ENCODE measurements around the gene E2F2. TPM values are rescaled to one million over a fixed set of nuclear protein-coding genes. Genes with fewer than 3 reads are reported as not detected.
"Not testable (repeated sequence)": the region's sequence is repeated elsewhere in the genome, so short reads cannot be mapped to it uniquely, and the experiment has no call there.

E2F2 gene
- total and polyA plus RNA-seq, 7 experiments from 2014 or later: 0.14 to 65.7 (median 2.5) TPM; not detected in 3

GRCh38 chr1:23492776-23493175, 38.3 kb downstream of the E2F2 start:
- H3K27me3 Mint-ChIP-seq: peaks cover 0 to 39% (median 4%) of the 10 kb centered on the region in 5 donors
- H3K36me3 Mint-ChIP-seq; H3K9me3 Mint-ChIP-seq; ATAC-seq; DNase-seq; H3K4me1 Mint-ChIP-seq; H3K27ac Mint-ChIP-seq; H3K9me3 ChIP-seq (ENCODE audit: control insufficient read depth in 2 of 3, low read length in 3 of 3); H3K4me1 ChIP-seq (ENCODE audit: control insufficient read depth in 2 of 2, insufficient read depth in 2 of 2, low read length in 2 of 2); intact Hi-C loops (cut with micrococcal nuclease); H3K27ac ChIP-seq (ENCODE audit: low read depth, low read length); H3K27me3 ChIP-seq (ENCODE audit: control insufficient read depth in 2 of 2, insufficient read depth in 2 of 2, low read length in 2 of 2); POLR2A ChIA-PET; H3K36me3 ChIP-seq (ENCODE audit: control insufficient read depth in 2 of 3, insufficient read depth in 3 of 3, low read length in 3 of 3); H3K4me3 Mint-ChIP-seq; H3K4me3 ChIP-seq (ENCODE audit: low read length): not testable (repeated sequence)
- CTCF ChIA-PET: interaction anchor here (0.8 to 1.6 kb wide), 4 partner anchors 16 to 129 kb away, joined by 3 to 4 read pairs (median 3); no protein-coding TSS in a partner anchor

DNA sequence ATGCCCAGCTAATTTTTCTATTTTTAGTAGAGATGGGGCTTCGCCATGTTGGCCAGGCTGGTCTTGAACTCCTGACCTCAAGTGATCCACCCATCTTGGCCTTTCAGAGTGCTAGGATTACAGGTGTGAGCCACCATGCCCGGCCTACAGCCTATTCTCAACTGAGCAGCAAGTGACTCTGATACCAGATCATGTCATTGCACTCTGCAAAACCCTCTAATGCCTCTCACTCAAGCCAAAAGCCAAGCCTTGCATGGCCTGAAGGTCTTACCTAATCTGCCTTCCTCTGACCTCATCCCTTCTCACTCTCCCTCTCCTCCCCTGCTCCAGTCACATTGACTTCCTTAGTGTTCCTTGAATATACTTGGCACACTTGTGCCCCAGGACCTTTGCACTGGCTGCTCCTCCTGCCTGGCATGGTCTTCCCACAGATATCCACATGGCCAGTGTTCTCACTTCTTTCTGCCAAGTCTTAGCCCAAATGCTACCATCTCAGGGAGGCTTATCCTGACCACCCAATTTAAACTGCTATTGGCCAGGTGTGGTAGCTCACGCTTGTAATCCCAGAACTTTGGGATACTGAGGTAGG, 38.8 kb downstream of the E2F2 start:
- peaks cover 0 to 42% (median 4%) of the 10 kb centered on the region in 5 donors for H3K27me3 Mint-ChIP-seq
- no peak for ATAC-seq
- CTCF ChIA-PET: interaction anchor here (0.7 to 0.8 kb wide), 2 partner anchors 130 to 339 kb away, joined by 3 read pairs; no protein-coding TSS in a partner anchor
- H3K27ac Mint-ChIP-seq: no peak overlapping the region
- Histone ChIP-seq H3K4me1 (ENCODE audit: control insufficient read depth in 2 of 2, insufficient read depth in 2 of 2, low read length in 2 of 2) (no peaks in the 10 kb centered on the region), H3K9me3 (ENCODE audit: control insufficient read depth in 2 of 3, low read length in 3 of 3) (no peaks in the 10 kb centered on the region), H3K36me3 (ENCODE audit: control insufficient read depth in 2 of 3, insufficient read depth in 3 of 3, low read length in 3 of 3) (no peaks in the 10 kb centered on the region), H3K27me3 (ENCODE audit: control insufficient read depth in 2 of 2, insufficient read depth in 2 of 2, low read length in 2 of 2) (no peaks in the 10 kb centered on the region), H3K27ac (ENCODE audit: low read depth, low read length) (no peak overlapping the region), H3K4me3 (ENCODE audit: low read length) (no peak overlapping the region)
- H3K9me3 Mint-ChIP-seq: no peaks in the 10 kb centered on the region
- intact Hi-C loops (cut with micrococcal nuclease): no loop called here
- no peaks in the 10 kb centered on the region for H3K36me3 Mint-ChIP-seq
- no peak for DNase-seq
- POLR2A ChIA-PET: no interaction called here
- peaks cover 0 to 6% (median 0%) of the 10 kb centered on the region in 7 donors for H3K4me1 Mint-ChIP-seq
- no peak overlapping the region for H3K4me3 Mint-ChIP-seq

DNA sequence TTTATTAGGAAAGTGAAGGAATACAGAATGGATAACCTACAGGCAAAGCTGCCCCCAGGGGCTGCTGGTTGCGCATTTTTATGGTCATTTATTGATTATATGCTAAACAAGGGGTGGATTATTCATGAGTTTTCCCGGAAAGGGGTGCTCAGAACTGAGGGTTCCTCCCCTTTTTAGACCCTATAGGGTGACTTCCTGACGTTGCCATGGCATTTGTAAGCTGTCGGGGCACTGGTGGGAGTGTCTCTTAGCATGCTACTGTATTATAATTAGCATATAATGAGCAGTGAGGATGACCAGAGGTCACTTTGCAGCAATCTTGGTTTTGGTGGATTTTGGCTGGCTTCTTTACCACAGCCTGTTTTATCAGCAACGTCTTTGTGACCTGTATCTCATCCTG, 41.2 kb downstream of the E2F2 start:
- Histone ChIP-seq H3K27me3 (ENCODE audit: control insufficient read depth in 2 of 2, insufficient read depth in 2 of 2, low read length in 2 of 2) (no peaks in the 10 kb centered on the region), H3K4me3 (ENCODE audit: low read length) (no peak overlapping the region), H3K9me3 (ENCODE audit: control insufficient read depth in 2 of 3, low read length in 3 of 3) (no peaks in the 10 kb centered on the region), H3K4me1 (ENCODE audit: control insufficient read depth in 2 of 2, insufficient read depth in 2 of 2, low read length in 2 of 2) (peaks cover 3% of the 10 kb centered on the region in 2 donors), H3K27ac (ENCODE audit: low read depth, low read length) (no peak overlapping the region), H3K36me3 (ENCODE audit: control insufficient read depth in 2 of 3, insufficient read depth in 3 of 3, low read length in 3 of 3) (no peaks in the 10 kb centered on the region)
- Mint-ChIP-seq H3K9me3 (no peaks in the 10 kb centered on the region), H3K27me3 (peaks cover 0 to 57% (median 4%) of the 10 kb centered on the region in 5 donors), H3K36me3 (no peaks in the 10 kb centered on the region), H3K4me3 (no peak overlapping the region), H3K4me1 (peaks cover 0 to 6% (median 4%) of the 10 kb centered on the region in 7 donors), H3K27ac (no peak overlapping the region)
- ChIA-PET POLR2A (no interaction called here), CTCF (no interaction called here)
- intact Hi-C loops (cut with micrococcal nuclease): no loop called here
- ATAC-seq (no peak), DNase-seq (no peak)

- peaks cover 0 to 74% (median 13%) of the 10 kb centered on the region in 5 donors for H3K27me3 Mint-ChIP-seq
- Histone ChIP-seq H3K9me3 (ENCODE audit: control insufficient read depth in 2 of 3, low read length in 3 of 3) (no peaks in the 10 kb centered on the region), H3K4me1 (ENCODE audit: control insufficient read depth in 2 of 2, insufficient read depth in 2 of 2, low read length in 2 of 2) (peaks cover 13% of the 10 kb centered on the region in 2 donors), H3K27me3 (ENCODE audit: control insufficient read depth in 2 of 2, insufficient read depth in 2 of 2, low read length in 2 of 2) (no peaks in the 10 kb centered on the region), H3K4me3 (ENCODE audit: low read length) (peak overlapping the region; percentile 67), H3K27ac (ENCODE audit: low read depth, low read length) (no peak overlapping the region), H3K36me3 (ENCODE audit: control insufficient read depth in 2 of 3, insufficient read depth in 3 of 3, low read length in 3 of 3) (no peaks in the 10 kb centered on the region)
- H3K4me3 Mint-ChIP-seq: peak overlapping the region; percentile 74 to 97 (median 88)
- no peaks in the 10 kb centered on the region for H3K36me3 Mint-ChIP-seq
- POLR2A ChIA-PET: interaction anchor here (0.5 to 1.5 kb wide), 7 partner anchors 10 to 197 kb away, joined by 3 to 5 read pairs (median 4); no protein-coding TSS in a partner anchor
- peaks cover 12 to 20% (median 15%) of the 10 kb centered on the region in 7 donors for H3K4me1 Mint-ChIP-seq
- intact Hi-C loops (cut with micrococcal nuclease): no loop called here
- H3K27ac Mint-ChIP-seq: peak overlapping the region in 8 of 9 donors; percentile 65 to 83 (median 76)
- DNase-seq (no peak), ATAC-seq (no peak)
- CTCF ChIA-PET: interaction anchor here (2.1 to 5.1 kb wide), 2 partner anchors 12 to 55 kb away, joined by 6 to 44 read pairs; no protein-coding TSS in a partner anchor
- peaks cover 0 to 2% (median 0%) of the 10 kb centered on the region in 11 donors for H3K9me3 Mint-ChIP-seq
Measured at GRCh38 chr1:23485002-23485332, 46.1 kb downstream of the E2F2 start.

DNA sequence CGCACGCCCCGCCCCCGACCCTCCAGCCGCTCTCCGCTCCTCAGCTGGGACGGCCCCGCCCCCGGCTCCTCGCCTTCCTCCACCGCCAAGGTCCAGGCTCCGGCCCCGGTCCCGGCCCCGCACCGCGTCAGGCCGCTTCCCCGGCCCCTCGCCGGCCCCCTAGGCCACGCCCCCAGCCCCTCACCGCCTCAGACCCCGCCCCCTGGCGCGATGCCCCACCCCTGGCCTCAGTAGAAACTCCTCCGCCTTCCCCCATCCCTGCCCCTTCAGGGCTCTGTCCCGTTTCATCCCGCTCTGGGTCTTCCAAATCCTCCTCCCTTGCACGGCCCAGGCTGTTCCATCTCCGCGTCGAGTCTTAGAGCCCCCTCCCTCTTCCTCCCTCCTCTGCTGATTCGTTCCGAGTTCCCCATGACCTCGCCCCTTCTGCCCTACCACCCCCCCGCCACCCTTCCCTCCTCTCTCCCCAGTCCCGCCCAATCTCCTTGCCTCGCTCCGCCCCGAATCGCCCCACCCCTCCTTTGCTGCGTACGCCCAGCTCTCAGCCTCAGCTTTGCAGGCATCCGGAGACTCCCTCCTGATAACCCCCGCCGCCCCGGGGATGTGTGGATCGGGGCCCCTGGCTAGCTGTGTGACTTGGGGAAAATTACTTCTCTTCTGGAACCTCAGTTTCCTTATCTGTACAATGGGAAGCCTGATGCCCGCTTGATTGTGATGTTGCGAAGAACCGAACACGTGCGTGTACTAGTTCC, 46.6 kb downstream of the E2F2 start:
- ATAC-seq (peak; percentile 94), DNase-seq (peak; percentile 76 to 92 (median 90))
- Mint-ChIP-seq H3K36me3 (no peaks in the 10 kb centered on the region), H3K4me3 (peak overlapping the region; percentile 74 to 97 (median 88)), H3K27me3 (peaks cover 0 to 73% (median 13%) of the 10 kb centered on the region in 5 donors), H3K9me3 (peaks cover 0 to 2% (median 0%) of the 10 kb centered on the region in 11 donors), H3K27ac (peak overlapping the region; percentile 65 to 83 (median 76)), H3K4me1 (peaks cover 12 to 20% (median 15%) of the 10 kb centered on the region in 7 donors)
- Histone ChIP-seq H3K9me3 (ENCODE audit: control insufficient read depth in 2 of 3, low read length in 3 of 3) (no peaks in the 10 kb centered on the region), H3K36me3 (ENCODE audit: control insufficient read depth in 2 of 3, insufficient read depth in 3 of 3, low read length in 3 of 3) (no peaks in the 10 kb centered on the region), H3K4me3 (ENCODE audit: low read length) (peak overlapping the region; percentile 67), H3K27me3 (ENCODE audit: control insufficient read depth in 2 of 2, insufficient read depth in 2 of 2, low read length in 2 of 2) (no peaks in the 10 kb centered on the region), H3K27ac (ENCODE audit: low read depth, low read length) (peak overlapping the region; percentile 63), H3K4me1 (ENCODE audit: control insufficient read depth in 2 of 2, insufficient read depth in 2 of 2, low read length in 2 of 2) (peaks cover 13% of the 10 kb centered on the region in 2 donors)
- intact Hi-C loops (cut with micrococcal nuclease): loop anchor here (1.0 to 5.0 kb wide), 8 partner anchors 47 to 207 kb away; partner anchors contain the start of genes E2F2 (in 2 of the 2), HNRNPR (in 2 of the 2), ID3 (in 1 of the 2) and RPL11 (in 1 of the 2)
- CTCF ChIA-PET: interaction anchor here (0.5 to 5.1 kb wide), 4 partner anchors 12 to 172 kb away, joined by 3 to 44 read pairs (median 4); no protein-coding TSS in a partner anchor
- POLR2A ChIA-PET: interaction anchor here (0.5 to 1.5 kb wide), 6 partner anchors 24 to 196 kb away, joined by 3 to 5 read pairs (median 4); no protein-coding TSS in a partner anchor
